ENCODE measurements around the gene RAPSN. TPM values are rescaled to one million over a fixed set of nuclear protein-coding genes. Genes with fewer than 3 reads are reported as not detected.
A peak's percentile ranks its signal among the peaks of the same experiment; 100 is the strongest.

Gene RAPSN
- polyA plus RNA-seq, 1 donor (not counting 4 experiments of a cell fraction or from before 2014, with no cell fraction given), result 0.28 TPM

DNA sequence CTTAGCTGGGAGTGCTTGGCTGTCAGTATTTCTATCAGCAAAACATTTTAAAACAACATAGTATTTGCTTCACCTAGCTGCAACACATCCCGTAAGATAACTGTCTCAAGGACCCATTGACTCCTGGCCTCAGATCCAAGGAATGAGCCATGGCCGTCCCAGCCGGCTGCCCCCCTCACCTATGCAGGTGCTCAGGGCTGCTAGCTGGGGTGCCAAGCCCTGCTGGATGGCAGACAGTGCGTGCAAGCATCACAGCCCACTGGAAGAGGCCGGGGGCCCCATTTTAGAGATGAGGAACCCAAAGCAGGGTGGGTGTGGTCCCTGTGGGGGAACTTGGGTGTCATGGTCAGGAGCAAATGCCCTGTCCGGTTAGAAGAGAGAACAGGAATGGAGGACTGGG is 31.2 kb downstream of the RAPSN start:
- dilution Hi-C loops (cut with MboI; ENCODE audit: extremely low pct_ligation_motif_present, low sequenced_read_pairs), result no loop called here
- Histone ChIP-seq H3K9ac (ENCODE audit: control insufficient read depth, extremely low read depth, insufficient read depth, low read length) (no peak overlapping the region), H3K36me3 (ENCODE audit: control insufficient read depth in 2 of 2, extremely low read depth in 1 of 2, insufficient read depth in 2 of 2, low read length in 2 of 2) (peaks cover 36 to 43% of the 10 kb centered on the region in 2 experiments), H4K20me1 (ENCODE audit: control insufficient read depth, extremely low read depth, insufficient read depth, low read length) (peaks cover 3% of the 10 kb centered on the region), H3K27ac (ENCODE audit: control insufficient read depth, insufficient read depth, low read length) (no peak overlapping the region), H3K9me1 (ENCODE audit: control insufficient read depth, extremely low read depth, insufficient read depth, low read length) (no peaks in the 10 kb centered on the region), H3K9me3 (ENCODE audit: control insufficient read depth, low read depth, low read length) (no peaks in the 10 kb centered on the region), H3K4me3 (ENCODE audit: control insufficient read depth in 2 of 3, extremely low read depth in 1 of 3, insufficient read depth in 2 of 3, low read depth in 1 of 3, low read length in 3 of 3) (no peak overlapping the region), H3K79me2 (ENCODE audit: control insufficient read depth, insufficient read depth, low read length) (peaks cover 3% of the 10 kb centered on the region), H3K27me3 (ENCODE audit: control insufficient read depth, extremely low read depth, insufficient read depth, low read length) (no peaks in the 10 kb centered on the region), H2AFZ (ENCODE audit: control insufficient read depth, low read length) (no peak overlapping the region), H3K4me1 (ENCODE audit: control insufficient read depth, extremely low read depth, insufficient read depth, low read length) (peaks cover 20% of the 10 kb centered on the region), H3K4me2 (ENCODE audit: control insufficient read depth, extremely low read depth, insufficient read depth, low read depth, low read length) (no peak overlapping the region)
- FAIRE-seq, result no peak
- DNase-seq (ENCODE audit: low read depth, low spot score), result no peak
- TF ChIP-seq, protein P1, sequence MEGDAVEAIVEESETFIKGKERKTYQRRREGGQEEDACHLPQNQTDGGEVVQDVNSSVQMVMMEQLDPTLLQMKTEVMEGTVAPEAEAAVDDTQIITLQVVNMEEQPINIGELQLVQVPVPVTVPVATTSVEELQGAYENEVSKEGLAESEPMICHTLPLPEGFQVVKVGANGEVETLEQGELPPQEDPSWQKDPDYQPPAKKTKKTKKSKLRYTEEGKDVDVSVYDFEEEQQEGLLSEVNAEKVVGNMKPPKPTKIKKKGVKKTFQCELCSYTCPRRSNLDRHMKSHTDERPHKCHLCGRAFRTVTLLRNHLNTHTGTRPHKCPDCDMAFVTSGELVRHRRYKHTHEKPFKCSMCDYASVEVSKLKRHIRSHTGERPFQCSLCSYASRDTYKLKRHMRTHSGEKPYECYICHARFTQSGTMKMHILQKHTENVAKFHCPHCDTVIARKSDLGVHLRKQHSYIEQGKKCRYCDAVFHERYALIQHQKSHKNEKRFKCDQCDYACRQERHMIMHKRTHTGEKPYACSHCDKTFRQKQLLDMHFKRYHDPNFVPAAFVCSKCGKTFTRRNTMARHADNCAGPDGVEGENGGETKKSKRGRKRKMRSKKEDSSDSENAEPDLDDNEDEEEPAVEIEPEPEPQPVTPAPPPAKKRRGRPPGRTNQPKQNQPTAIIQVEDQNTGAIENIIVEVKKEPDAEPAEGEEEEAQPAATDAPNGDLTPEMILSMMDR (optimal IDR thresholded peaks at IDR 0.05 in 1 of 3, IDR thresholded peaks at IDR 0.05 in 1 of 3, conservative IDR thresholded peaks at IDR 0.05 in 1 of 3; ENCODE audit: extremely low read depth in 1 of 3, insufficient read depth in 2 of 3, low read length in 3 of 3), result no peak
- no peak for TF ChIP-seq EZH2 (IDR thresholded peaks at IDR 0.05; ENCODE audit: low read length)

DNA sequence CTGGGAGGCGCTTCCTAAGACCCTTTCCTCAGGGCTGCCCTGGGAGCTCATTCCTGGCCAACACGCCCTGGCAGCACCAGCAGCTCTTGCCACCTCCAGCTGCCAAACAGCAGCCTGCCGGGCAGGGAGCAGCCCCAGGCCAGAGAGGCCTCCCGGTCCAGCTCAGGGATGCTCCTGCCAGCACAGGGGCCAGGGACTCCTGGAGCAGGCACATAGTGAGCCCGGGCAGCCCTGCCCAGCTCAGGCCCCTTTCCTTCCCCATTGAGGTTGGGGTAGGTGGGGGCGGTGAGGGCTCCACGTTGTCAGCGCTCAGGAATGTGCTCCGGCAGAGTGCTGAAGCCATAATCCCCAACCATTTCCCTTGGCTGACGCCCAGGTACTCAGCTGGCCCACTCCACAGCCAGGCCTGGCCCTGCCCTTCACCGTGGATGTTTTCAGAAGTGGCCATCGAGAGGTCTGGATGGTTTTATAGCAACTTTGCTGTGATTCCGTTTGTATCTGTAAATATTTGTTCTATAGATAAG is 32.9 kb downstream of the RAPSN start:
- peaks cover 7% of the 10 kb centered on the region for H3K79me2 ChIP-seq (ENCODE audit: control insufficient read depth, insufficient read depth, low read length)
- H3K4me1 ChIP-seq (ENCODE audit: control insufficient read depth, extremely low read depth, insufficient read depth, low read length), result peaks cover 20% of the 10 kb centered on the region
- H3K4me2 ChIP-seq (ENCODE audit: control insufficient read depth, extremely low read depth, insufficient read depth, low read depth, low read length), result peak overlapping the region; percentile 20
- DNase-seq (ENCODE audit: low read depth, low spot score), result no peak
- H3K27me3 ChIP-seq (ENCODE audit: control insufficient read depth, extremely low read depth, insufficient read depth, low read length), result no peaks in the 10 kb centered on the region
- H3K9ac ChIP-seq (ENCODE audit: control insufficient read depth, extremely low read depth, insufficient read depth, low read length), result no peak overlapping the region
- peak overlapping the region; percentile 34 for H3K27ac ChIP-seq (ENCODE audit: control insufficient read depth, insufficient read depth, low read length)
- TF ChIP-seq, protein P1 (optimal IDR thresholded peaks at IDR 0.05 in 1 of 3, IDR thresholded peaks at IDR 0.05 in 1 of 3, conservative IDR thresholded peaks at IDR 0.05 in 1 of 3; ENCODE audit: extremely low read depth in 1 of 3, insufficient read depth in 2 of 3, low read length in 3 of 3), result no peak
- TF ChIP-seq EZH2 (IDR thresholded peaks at IDR 0.05; ENCODE audit: low read length), result no peak
- H2AFZ ChIP-seq (ENCODE audit: control insufficient read depth, low read length), result no peak overlapping the region
- H3K9me3 ChIP-seq (ENCODE audit: control insufficient read depth, low read depth, low read length), result no peaks in the 10 kb centered on the region
- dilution Hi-C loops (cut with MboI; ENCODE audit: extremely low pct_ligation_motif_present, low sequenced_read_pairs), result no loop called here
- H3K4me3 ChIP-seq (ENCODE audit: control insufficient read depth in 2 of 3, extremely low read depth in 1 of 3, insufficient read depth in 2 of 3, low read depth in 1 of 3, low read length in 3 of 3), result no peak overlapping the region
- H4K20me1 ChIP-seq (ENCODE audit: control insufficient read depth, extremely low read depth, insufficient read depth, low read length), result peaks cover 7% of the 10 kb centered on the region
- peaks cover 37 to 47% of the 10 kb centered on the region in 2 experiments for H3K36me3 ChIP-seq (ENCODE audit: control insufficient read depth in 2 of 2, extremely low read depth in 1 of 2, insufficient read depth in 2 of 2, low read length in 2 of 2)
- no peaks in the 10 kb centered on the region for H3K9me1 ChIP-seq (ENCODE audit: control insufficient read depth, extremely low read depth, insufficient read depth, low read length)
- FAIRE-seq, result peak; percentile 95

Measured in keratinocyte (primary cell).